ENCODE data around the gene CDC42BPA.

DNA sequence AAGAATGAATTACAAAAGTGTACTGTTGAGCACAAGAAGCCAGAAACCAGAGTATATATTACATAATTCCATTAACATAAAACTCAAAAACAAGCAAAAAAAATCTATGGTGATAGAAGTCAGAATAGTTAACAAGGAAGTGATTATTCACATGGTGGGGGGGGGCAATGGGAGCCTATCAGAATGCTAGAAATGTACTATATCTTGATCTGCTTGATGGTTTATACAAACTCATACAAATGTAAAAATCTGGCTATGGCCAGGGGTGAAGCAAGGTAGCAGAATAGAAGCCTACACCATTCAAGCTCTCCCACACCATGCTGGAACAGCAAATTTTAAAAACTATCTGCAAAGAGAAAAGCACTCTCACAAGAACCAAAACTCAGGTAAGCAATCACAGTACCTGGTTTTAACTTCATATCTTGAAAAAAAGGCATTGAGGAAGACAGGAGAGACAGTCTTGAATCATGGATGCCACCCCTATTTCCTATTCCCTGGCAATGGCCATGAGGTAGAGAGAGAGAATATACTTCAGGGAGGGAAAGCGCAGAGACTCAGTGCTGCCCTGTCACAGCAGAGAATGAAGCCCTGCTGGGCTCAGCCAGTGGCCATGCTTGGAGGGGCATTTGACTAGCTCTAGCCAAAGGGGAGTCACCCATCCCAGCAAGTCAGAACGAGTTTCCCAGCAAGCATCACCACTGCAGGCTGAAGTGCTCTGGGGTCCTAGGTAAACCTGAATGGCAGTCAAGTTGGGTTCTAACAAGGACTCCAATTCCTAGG lies 73.8 kb downstream of the CDC42BPA start:
- TF ChIP-seq POLR2A (IDR thresholded peaks at IDR 0.05) (no peak), CTCF (IDR thresholded peaks at IDR 0.05) (no peak)

Measured in testis (tissue), 2 donors.